ENCODE results near the gene POU6F2.

The POU6F2 gene

GRCh38 chr7:39301543-39301942 lies 323.8 kb downstream of the POU6F2 start:
- no peak overlapping the region for H2BK120ac ChIP-seq (ENCODE audit: low read depth, low read length)
- no peak overlapping the region for H2BK15ac ChIP-seq (ENCODE audit: low read length)
- no peak overlapping the region for H3K9ac ChIP-seq (ENCODE audit: low read depth, low read length, poor library complexity)
- no peaks in the 10 kb centered on the region for H3K79me1 ChIP-seq (ENCODE audit: low read depth, low read length)
- H2BK12ac ChIP-seq (ENCODE audit: low read length): no peak overlapping the region
- no peak overlapping the region for H4K8ac ChIP-seq (ENCODE audit: low read depth, low read length)
- H3K36me3 ChIP-seq (replicated peaks in 1 of 2; ENCODE audit: control insufficient read depth in 2 of 2, insufficient read depth in 2 of 2, low read length in 2 of 2): no peaks in the 10 kb centered on the region
- H3K27me3 ChIP-seq (ENCODE audit: control insufficient read depth in 3 of 3, insufficient read depth in 3 of 3, low read depth in 1 of 3, low read length in 3 of 3): no peaks in the 10 kb centered on the region
- no peak overlapping the region for H3K4me2 ChIP-seq (ENCODE audit: insufficient read depth, low read length, poor library complexity, severe bottlenecking)
- H3K27ac ChIP-seq (replicated peaks; ENCODE audit: low read length): no peak overlapping the region
- H3K4me3 ChIP-seq (ENCODE audit: low read length in 2 of 2): no peak overlapping the region
- H3K18ac ChIP-seq (ENCODE audit: low read length): no peak overlapping the region
- no peak overlapping the region for H3K14ac ChIP-seq (ENCODE audit: low read length)
- no peak overlapping the region for H2AK5ac ChIP-seq (ENCODE audit: low read depth, low read length)
- no peaks in the 10 kb centered on the region for H3K4me1 ChIP-seq (ENCODE audit: control insufficient read depth in 2 of 2, insufficient read depth in 1 of 2, low read depth in 1 of 2, low read length in 2 of 2)
- H3K4ac ChIP-seq (ENCODE audit: low read length): no peak overlapping the region
- no peak for DNase-seq (ENCODE audit: low spot score)
- no peak overlapping the region for H2AFZ ChIP-seq (ENCODE audit: low read length)
- no peaks in the 10 kb centered on the region for H3K9me3 ChIP-seq (replicated peaks in 1 of 2; ENCODE audit: control insufficient read depth in 2 of 2, insufficient read depth in 1 of 2, low read depth in 1 of 2, low read length in 2 of 2)
- H4K91ac ChIP-seq (ENCODE audit: low read depth, low read length, poor library complexity): no peak overlapping the region
- H3K23ac ChIP-seq (ENCODE audit: low read depth, low read length, poor library complexity): no peak overlapping the region
- no peak overlapping the region for H2BK5ac ChIP-seq (ENCODE audit: low read length)

- Histone ChIP-seq H2BK120ac (ENCODE audit: low read depth, low read length) (no peak overlapping the region), H4K8ac (ENCODE audit: low read depth, low read length) (no peak overlapping the region), H3K4me2 (ENCODE audit: insufficient read depth, low read length, poor library complexity, severe bottlenecking) (no peak overlapping the region), H3K79me1 (ENCODE audit: low read depth, low read length) (no peaks in the 10 kb centered on the region), H3K36me3 (replicated peaks in 1 of 2; ENCODE audit: control insufficient read depth in 2 of 2, insufficient read depth in 2 of 2, low read length in 2 of 2) (no peaks in the 10 kb centered on the region), H3K9ac (ENCODE audit: low read depth, low read length, poor library complexity) (no peak overlapping the region), H2BK15ac (ENCODE audit: low read length) (no peak overlapping the region), H2AFZ (ENCODE audit: low read length) (no peak overlapping the region), H3K14ac (ENCODE audit: low read length) (no peak overlapping the region), H2BK12ac (ENCODE audit: low read length) (no peak overlapping the region), H3K4me3 (ENCODE audit: low read length in 2 of 2) (no peak overlapping the region), H3K18ac (ENCODE audit: low read length) (no peak overlapping the region), H3K23ac (ENCODE audit: low read depth, low read length, poor library complexity) (no peak overlapping the region), H4K91ac (ENCODE audit: low read depth, low read length, poor library complexity) (no peak overlapping the region), H3K27ac (replicated peaks; ENCODE audit: low read length) (no peak overlapping the region), H2BK5ac (ENCODE audit: low read length) (no peak overlapping the region), H3K4ac (ENCODE audit: low read length) (no peak overlapping the region), H3K9me3 (replicated peaks in 1 of 2; ENCODE audit: control insufficient read depth in 2 of 2, insufficient read depth in 1 of 2, low read depth in 1 of 2, low read length in 2 of 2) (no peaks in the 10 kb centered on the region), H3K4me1 (ENCODE audit: control insufficient read depth in 2 of 2, insufficient read depth in 1 of 2, low read depth in 1 of 2, low read length in 2 of 2) (no peaks in the 10 kb centered on the region), H3K27me3 (ENCODE audit: control insufficient read depth in 3 of 3, insufficient read depth in 3 of 3, low read depth in 1 of 3, low read length in 3 of 3) (no peaks in the 10 kb centered on the region), H2AK5ac (ENCODE audit: low read depth, low read length) (no peak overlapping the region)
- no CpG with 5 or more reads among the region's 6 CpGs for WGBS, 2 donors (ENCODE audit: extremely low coverage in 2 of 2, insufficient read length in 2 of 2, insufficient replicate concordance in 1 of 2)
- no peak for DNase-seq (ENCODE audit: low spot score)
Observed at GRCh38 chr7:39304178-39304577, 326.5 kb downstream of the POU6F2 start.

- Histone ChIP-seq H3K18ac (ENCODE audit: low read length) (no peak overlapping the region), H2AK5ac (ENCODE audit: low read depth, low read length) (no peak overlapping the region), H3K4ac (ENCODE audit: low read length) (no peak overlapping the region), H2AFZ (ENCODE audit: low read length) (no peak overlapping the region), H3K9me3 (replicated peaks in 1 of 2; ENCODE audit: control insufficient read depth in 2 of 2, insufficient read depth in 1 of 2, low read depth in 1 of 2, low read length in 2 of 2) (no peaks in the 10 kb centered on the region), H4K8ac (ENCODE audit: low read depth, low read length) (no peak overlapping the region), H3K79me1 (ENCODE audit: low read depth, low read length) (no peaks in the 10 kb centered on the region), H3K36me3 (replicated peaks in 1 of 2; ENCODE audit: control insufficient read depth in 2 of 2, insufficient read depth in 2 of 2, low read length in 2 of 2) (no peaks in the 10 kb centered on the region), H3K9ac (ENCODE audit: low read depth, low read length, poor library complexity) (no peak overlapping the region), H3K4me2 (ENCODE audit: insufficient read depth, low read length, poor library complexity, severe bottlenecking) (no peak overlapping the region), H3K27ac (replicated peaks; ENCODE audit: low read length) (no peak overlapping the region), H2BK5ac (ENCODE audit: low read length) (no peak overlapping the region), H3K27me3 (ENCODE audit: control insufficient read depth in 3 of 3, insufficient read depth in 3 of 3, low read depth in 1 of 3, low read length in 3 of 3) (no peaks in the 10 kb centered on the region), H4K91ac (ENCODE audit: low read depth, low read length, poor library complexity) (no peak overlapping the region), H2BK15ac (ENCODE audit: low read length) (no peak overlapping the region), H3K4me1 (ENCODE audit: control insufficient read depth in 2 of 2, insufficient read depth in 1 of 2, low read depth in 1 of 2, low read length in 2 of 2) (no peaks in the 10 kb centered on the region), H2BK12ac (ENCODE audit: low read length) (no peak overlapping the region), H3K23ac (ENCODE audit: low read depth, low read length, poor library complexity) (no peak overlapping the region), H3K14ac (ENCODE audit: low read length) (no peak overlapping the region), H2BK120ac (ENCODE audit: low read depth, low read length) (no peak overlapping the region), H3K4me3 (ENCODE audit: low read length in 2 of 2) (no peak overlapping the region)
- no CpG with 5 or more reads among the region's 3 CpGs for WGBS, 2 donors (ENCODE audit: extremely low coverage in 2 of 2, insufficient read length in 2 of 2, insufficient replicate concordance in 1 of 2)
- DNase-seq (ENCODE audit: low spot score): no peak
Observed at GRCh38 chr7:39304668-39305405, 327.1 kb downstream of the POU6F2 start.

GRCh38 chr7:39306016-39306570 lies 328.4 kb downstream of the POU6F2 start:
- Histone ChIP-seq H2BK5ac (ENCODE audit: low read length) (no peak overlapping the region), H3K27ac (replicated peaks; ENCODE audit: low read length) (no peak overlapping the region), H3K9me3 (replicated peaks in 1 of 2; ENCODE audit: control insufficient read depth in 2 of 2, insufficient read depth in 1 of 2, low read depth in 1 of 2, low read length in 2 of 2) (no peaks in the 10 kb centered on the region), H2AK5ac (ENCODE audit: low read depth, low read length) (no peak overlapping the region), H2AFZ (ENCODE audit: low read length) (no peak overlapping the region), H3K4me2 (ENCODE audit: insufficient read depth, low read length, poor library complexity, severe bottlenecking) (no peak overlapping the region), H3K23ac (ENCODE audit: low read depth, low read length, poor library complexity) (no peak overlapping the region), H3K18ac (ENCODE audit: low read length) (no peak overlapping the region), H4K91ac (ENCODE audit: low read depth, low read length, poor library complexity) (no peak overlapping the region), H3K4me1 (ENCODE audit: control insufficient read depth in 2 of 2, insufficient read depth in 1 of 2, low read depth in 1 of 2, low read length in 2 of 2) (peaks cover 0 to 6% of the 10 kb centered on the region in 2 donors), H3K36me3 (replicated peaks in 1 of 2; ENCODE audit: control insufficient read depth in 2 of 2, insufficient read depth in 2 of 2, low read length in 2 of 2) (no peaks in the 10 kb centered on the region), H3K27me3 (ENCODE audit: control insufficient read depth in 3 of 3, insufficient read depth in 3 of 3, low read depth in 1 of 3, low read length in 3 of 3) (no peaks in the 10 kb centered on the region), H4K8ac (ENCODE audit: low read depth, low read length) (no peak overlapping the region), H3K79me1 (ENCODE audit: low read depth, low read length) (no peaks in the 10 kb centered on the region), H3K4ac (ENCODE audit: low read length) (no peak overlapping the region), H3K9ac (ENCODE audit: low read depth, low read length, poor library complexity) (no peak overlapping the region), H3K14ac (ENCODE audit: low read length) (no peak overlapping the region), H3K4me3 (ENCODE audit: low read length in 2 of 2) (no peak overlapping the region), H2BK15ac (ENCODE audit: low read length) (no peak overlapping the region), H2BK120ac (ENCODE audit: low read depth, low read length) (no peak overlapping the region), H2BK12ac (ENCODE audit: low read length) (no peak overlapping the region)
- WGBS, 2 donors (ENCODE audit: extremely low coverage in 2 of 2, insufficient read length in 2 of 2, insufficient replicate concordance in 1 of 2): no CpG with 5 or more reads among the region's 5 CpGs
- DNase-seq (ENCODE audit: low spot score): no peak

All from neuronal stem cell (in vitro differentiated cells).